Measurements from ENCODE around the gene FAM174B. TPM values are rescaled to one million over a fixed set of nuclear protein-coding genes. Genes with fewer than 3 reads are reported as not detected.

FAM174B gene
- total RNA-seq: 4.9 TPM

- peak within 1 kb of the TSS; percentile 57 for H3K27ac ChIP-seq
- no peaks in the 10 kb centered on the region for H3K27me3 ChIP-seq
- H3K4me3 ChIP-seq: peak within 1 kb of the TSS; percentile 53 to 71
- TF ChIP-seq POLR2AphosphoS5 (IDR thresholded peaks at IDR 0.05; ENCODE audit: insufficient read depth in 1 of 2, low read depth in 1 of 2) (no peak), POLR2A (IDR thresholded peaks at IDR 0.05) (no peak)
- TF ChIP-seq, protein P1, sequence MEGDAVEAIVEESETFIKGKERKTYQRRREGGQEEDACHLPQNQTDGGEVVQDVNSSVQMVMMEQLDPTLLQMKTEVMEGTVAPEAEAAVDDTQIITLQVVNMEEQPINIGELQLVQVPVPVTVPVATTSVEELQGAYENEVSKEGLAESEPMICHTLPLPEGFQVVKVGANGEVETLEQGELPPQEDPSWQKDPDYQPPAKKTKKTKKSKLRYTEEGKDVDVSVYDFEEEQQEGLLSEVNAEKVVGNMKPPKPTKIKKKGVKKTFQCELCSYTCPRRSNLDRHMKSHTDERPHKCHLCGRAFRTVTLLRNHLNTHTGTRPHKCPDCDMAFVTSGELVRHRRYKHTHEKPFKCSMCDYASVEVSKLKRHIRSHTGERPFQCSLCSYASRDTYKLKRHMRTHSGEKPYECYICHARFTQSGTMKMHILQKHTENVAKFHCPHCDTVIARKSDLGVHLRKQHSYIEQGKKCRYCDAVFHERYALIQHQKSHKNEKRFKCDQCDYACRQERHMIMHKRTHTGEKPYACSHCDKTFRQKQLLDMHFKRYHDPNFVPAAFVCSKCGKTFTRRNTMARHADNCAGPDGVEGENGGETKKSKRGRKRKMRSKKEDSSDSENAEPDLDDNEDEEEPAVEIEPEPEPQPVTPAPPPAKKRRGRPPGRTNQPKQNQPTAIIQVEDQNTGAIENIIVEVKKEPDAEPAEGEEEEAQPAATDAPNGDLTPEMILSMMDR (IDR thresholded peaks at IDR 0.05): no peak
- intact Hi-C loops (cut with DNase I): no loop called here
- no peaks in the 10 kb centered on the region for H3K9me3 ChIP-seq
- H3K36me3 ChIP-seq: no peaks in the 10 kb centered on the region
- peaks cover 17% of the 10 kb centered on the region for H3K4me1 ChIP-seq
- peak in 1 of 2 donors; percentile 70 for DNase-seq (ENCODE audit: extremely low spot score in 2 of 2)
Observed at GRCh38 chr15:92655178-92655995, at the start of gene FAM174B. TSS of gene FAM174B (minus strand) at chr15:92655775.

DNA sequence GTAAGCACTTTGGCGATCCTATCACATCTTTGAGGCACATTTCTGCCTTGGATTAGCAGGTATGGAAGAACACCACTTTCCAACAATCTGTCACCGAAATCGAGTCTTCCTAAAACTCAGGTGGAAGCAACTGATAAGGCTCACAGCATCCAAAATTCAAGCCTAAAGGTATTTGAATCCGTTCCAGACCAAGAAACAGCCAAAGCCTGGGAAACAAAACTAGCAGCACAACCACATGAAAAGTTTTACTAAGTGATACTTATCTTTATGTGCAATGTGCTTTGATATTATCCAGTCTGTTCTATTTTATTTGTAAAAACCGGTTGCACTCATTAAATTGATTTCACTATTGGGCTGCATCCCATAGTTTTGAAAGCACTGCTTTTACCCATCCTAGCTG lies 40.5 kb upstream of the FAM174B start:
- intact Hi-C loops (cut with DNase I): no loop called here
- TF ChIP-seq POLR2A (IDR thresholded peaks at IDR 0.05) (no peak), POLR2AphosphoS5 (IDR thresholded peaks at IDR 0.05; ENCODE audit: insufficient read depth in 1 of 2, low read depth in 1 of 2) (no peak)
- TF ChIP-seq, protein P1 (IDR thresholded peaks at IDR 0.05): no peak

DNA sequence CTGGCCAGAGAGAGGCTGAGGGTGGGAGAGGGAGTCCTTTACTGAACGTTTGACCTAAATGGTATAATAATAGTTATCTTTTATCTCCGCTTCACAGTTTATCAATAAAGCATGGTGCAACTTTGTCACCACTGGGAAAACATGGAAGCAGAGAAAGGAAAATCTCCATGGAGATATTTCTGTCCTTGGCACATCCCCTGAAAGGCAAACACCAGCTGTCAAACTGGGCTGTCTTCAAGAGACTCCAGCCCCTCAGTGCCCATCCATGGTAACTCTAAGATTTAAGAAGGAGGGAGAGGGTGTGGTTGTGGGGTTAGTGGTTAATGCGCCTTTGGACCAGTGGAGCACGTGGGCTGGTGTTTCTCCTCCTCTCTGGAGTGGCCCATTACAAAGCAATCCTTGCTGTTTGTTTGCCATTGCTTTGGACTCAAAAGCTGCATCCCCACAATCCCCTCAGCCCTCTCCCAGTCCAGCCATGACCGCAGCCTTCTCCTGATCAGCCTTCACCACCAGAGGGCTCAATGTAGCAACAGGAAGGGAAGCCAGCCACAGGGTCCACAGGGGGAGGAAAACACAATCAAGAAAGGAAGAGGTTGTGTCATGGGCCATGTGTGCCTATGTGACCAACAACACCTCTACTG lies 38.2 kb upstream of the FAM174B start:
- TF ChIP-seq, protein P1 (IDR thresholded peaks at IDR 0.05): no peak
- TF ChIP-seq POLR2AphosphoS5 (IDR thresholded peaks at IDR 0.05; ENCODE audit: insufficient read depth in 1 of 2, low read depth in 1 of 2) (no peak), POLR2A (IDR thresholded peaks at IDR 0.05) (no peak)
- DNase-seq (ENCODE audit: extremely low spot score in 2 of 2): peak in 1 of 2 donors; percentile 70
- Histone ChIP-seq H3K36me3 (no peaks in the 10 kb centered on the region), H3K4me1 (no peaks in the 10 kb centered on the region), H3K27ac (no peak overlapping the region), H3K9me3 (no peaks in the 10 kb centered on the region), H3K4me3 (no peak overlapping the region), H3K27me3 (no peaks in the 10 kb centered on the region)
- intact Hi-C loops (cut with DNase I): no loop called here

More for the DNA sequence above, 40.5 kb upstream of the FAM174B start:
- H3K36me3 ChIP-seq: no peaks in the 10 kb centered on the region
- H3K4me1 ChIP-seq: no peaks in the 10 kb centered on the region
- DNase-seq (ENCODE audit: extremely low spot score in 2 of 2): no peak
- no peaks in the 10 kb centered on the region for H3K9me3 ChIP-seq
- no peaks in the 10 kb centered on the region for H3K27me3 ChIP-seq
- H3K4me3 ChIP-seq: no peak overlapping the region
- no peak overlapping the region for H3K27ac ChIP-seq

DNA sequence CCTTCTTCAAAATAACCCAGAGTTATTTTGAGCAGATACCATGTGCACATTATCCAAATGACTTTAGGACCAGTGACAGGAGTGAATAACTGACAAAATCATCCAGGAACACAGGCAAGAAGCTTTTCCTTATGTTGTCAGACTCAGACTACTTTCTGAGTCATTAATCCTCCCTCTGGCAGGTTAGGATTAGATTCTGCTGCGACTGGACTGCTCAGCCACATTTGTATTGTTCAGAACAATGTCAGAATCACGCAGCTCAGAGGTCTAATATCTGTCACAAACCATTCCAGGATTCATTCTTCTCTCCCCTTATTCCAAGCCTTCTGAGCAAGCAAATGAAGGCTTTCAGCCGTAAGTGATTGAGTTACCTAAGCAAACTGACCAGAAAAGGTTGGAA lies 34.8 kb upstream of the FAM174B start:
- no peaks in the 10 kb centered on the region for H3K4me1 ChIP-seq
- TF ChIP-seq, protein P1 (IDR thresholded peaks at IDR 0.05): no peak
- TF ChIP-seq POLR2AphosphoS5 (IDR thresholded peaks at IDR 0.05; ENCODE audit: insufficient read depth in 1 of 2, low read depth in 1 of 2): no peak
- no peak for TF ChIP-seq POLR2A (IDR thresholded peaks at IDR 0.05)
- H3K27ac ChIP-seq: no peak overlapping the region
- no peak for DNase-seq (ENCODE audit: extremely low spot score in 2 of 2)
- H3K36me3 ChIP-seq: no peaks in the 10 kb centered on the region
- H3K27me3 ChIP-seq: no peaks in the 10 kb centered on the region
- H3K4me3 ChIP-seq: no peak overlapping the region
- intact Hi-C loops (cut with DNase I): no loop called here
- no peaks in the 10 kb centered on the region for H3K9me3 ChIP-seq

- no peak for TF ChIP-seq POLR2A (IDR thresholded peaks at IDR 0.05)
- no peak for TF ChIP-seq POLR2AphosphoS5 (IDR thresholded peaks at IDR 0.05; ENCODE audit: insufficient read depth in 1 of 2, low read depth in 1 of 2)
- TF ChIP-seq, protein P1 (IDR thresholded peaks at IDR 0.05): no peak
- H3K4me3 ChIP-seq: no peak overlapping the region
- H3K36me3 ChIP-seq: no peaks in the 10 kb centered on the region
- no peak for DNase-seq (ENCODE audit: extremely low spot score in 2 of 2)
- H3K4me1 ChIP-seq: peaks cover 6% of the 10 kb centered on the region
- no peaks in the 10 kb centered on the region for H3K9me3 ChIP-seq
- H3K27ac ChIP-seq: no peak overlapping the region
- intact Hi-C loops (cut with DNase I): loop anchor here (10.0 kb wide), 1 partner anchor 163 kb away; no protein-coding TSS in a partner anchor
- H3K27me3 ChIP-seq: no peaks in the 10 kb centered on the region
Observed at GRCh38 chr15:92687746-92688145, 32.2 kb upstream of the FAM174B start.
